GM18870 (cell line): ENCODE results near the gene AQP7.
"Not testable (repeated sequence)": the region's sequence is repeated elsewhere in the genome, so short reads cannot be mapped to it uniquely, and the experiment has no call there.

Experiments
- ATAC-seq: cut with Tn5 transposase; IDR thresholded peaks from one replicate; pipeline ENCODE4 v1.9.1; 2021; ENCODE audit warnings: moderate library complexity; ENCODE audit not compliant: unreplicated experiment

The AQP7 gene

DNA sequence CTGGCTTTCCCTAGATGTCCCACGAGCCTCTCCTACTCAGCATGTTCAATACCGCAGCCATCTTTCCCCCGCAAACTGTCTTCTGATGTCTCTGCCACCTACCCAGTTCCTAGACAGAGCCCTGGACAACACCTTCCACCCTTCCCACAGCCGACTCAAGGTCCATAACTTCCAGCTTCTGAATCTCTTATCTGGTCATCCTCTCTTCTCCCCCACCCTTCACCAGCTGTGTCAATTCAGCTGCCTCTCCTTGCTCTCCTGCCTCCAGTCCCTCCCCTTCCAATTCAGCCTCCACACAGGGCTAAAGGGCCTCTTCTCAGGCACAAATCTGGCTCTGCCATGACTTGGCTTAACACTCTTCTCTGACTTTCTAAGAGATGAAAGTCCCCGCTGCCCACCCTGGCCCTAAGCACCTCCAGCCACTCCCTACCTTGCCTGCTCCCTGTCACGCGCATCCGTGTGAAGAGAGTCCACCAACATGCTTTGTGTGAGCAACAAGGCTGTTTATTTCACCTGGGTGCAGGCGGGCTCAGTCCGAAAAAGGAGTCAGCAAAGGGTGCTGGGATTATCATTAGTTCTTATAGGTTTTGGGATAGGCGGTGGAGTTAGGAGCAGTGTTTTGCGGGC is 25.2 kb downstream of the AQP7 start:
- ATAC-seq, result no peak

DNA sequence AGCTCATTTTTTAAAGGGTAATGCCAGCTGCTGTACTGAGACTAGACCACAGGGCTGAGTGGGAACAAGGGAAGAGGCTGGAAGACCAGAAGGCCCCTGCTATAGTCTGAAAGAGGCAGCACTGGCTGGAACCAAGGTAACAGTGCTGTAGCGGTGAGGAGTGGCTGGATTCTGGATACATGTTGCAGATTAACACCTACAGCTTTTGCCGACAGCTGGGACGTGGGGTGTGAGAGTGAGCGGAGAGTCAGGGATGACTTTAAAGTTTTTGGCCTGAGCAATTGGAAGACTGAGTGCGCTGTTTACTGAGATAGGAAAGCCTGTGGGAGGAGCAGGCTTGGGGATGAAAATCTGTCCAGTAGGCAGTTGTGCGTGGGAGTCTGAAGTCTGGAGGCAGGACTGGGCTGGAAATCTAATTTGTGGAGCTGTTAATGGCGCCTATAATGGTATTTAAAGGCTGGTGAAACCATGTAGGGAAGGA is 26.5 kb downstream of the AQP7 start:
- no peak for ATAC-seq

- ATAC-seq, result no peak
Observed at GRCh38 chr9:33375238-33375840, 27.0 kb downstream of the AQP7 start.

DNA sequence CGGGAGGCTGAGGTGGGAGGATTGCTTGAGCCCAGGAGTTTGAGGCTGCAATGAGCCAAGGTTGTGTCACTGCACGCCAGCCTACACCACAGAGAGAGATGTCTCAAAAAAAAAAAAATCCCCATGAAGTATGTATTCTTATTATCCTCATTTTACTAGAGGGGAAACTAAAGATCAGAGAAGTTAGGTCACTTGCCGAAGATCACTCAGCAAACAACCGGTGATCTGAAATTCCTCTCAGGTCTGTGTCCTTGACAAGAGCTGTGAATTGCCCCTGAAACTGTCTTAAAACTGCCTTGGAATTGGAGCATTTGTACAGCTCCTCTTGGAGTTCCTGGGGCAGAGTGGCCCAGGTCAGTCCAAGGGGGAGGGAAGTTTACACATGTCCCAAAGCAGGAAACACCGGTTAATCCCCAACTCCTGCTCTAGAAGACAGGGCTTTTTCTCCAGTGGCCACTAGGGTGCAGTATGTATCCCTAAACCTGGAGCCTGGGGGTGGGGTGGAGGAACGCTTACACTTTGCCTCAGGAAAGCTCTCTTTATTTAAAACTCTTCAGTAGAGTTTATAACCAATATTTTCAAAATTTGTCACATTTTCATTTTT is 27.6 kb downstream of the AQP7 start:
- no peak for ATAC-seq

GRCh38 chr9:33374190-33374589 is 28.2 kb downstream of the AQP7 start:
- ATAC-seq, result no peak

DNA sequence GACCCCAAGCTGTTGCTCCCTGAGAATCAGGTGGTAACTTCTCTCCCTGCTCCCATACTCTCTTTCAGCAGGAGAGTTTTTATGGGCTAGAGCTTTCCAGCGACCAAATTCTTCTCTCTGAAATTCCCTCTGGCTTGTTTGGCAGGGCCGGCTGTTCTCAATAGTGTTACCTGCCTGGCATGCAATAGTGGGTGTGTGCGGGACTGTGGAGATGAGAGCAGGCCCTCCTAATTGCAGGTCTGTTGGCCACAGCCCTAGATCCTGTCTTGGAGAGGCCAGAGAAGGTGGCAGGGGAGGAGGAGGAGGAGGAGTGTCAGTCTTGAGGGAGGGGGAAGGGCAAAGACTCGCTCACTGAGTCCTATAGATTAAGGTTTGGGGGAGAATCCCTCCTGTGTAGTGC is 29.5 kb downstream of the AQP7 start:
- ATAC-seq, result no peak

DNA sequence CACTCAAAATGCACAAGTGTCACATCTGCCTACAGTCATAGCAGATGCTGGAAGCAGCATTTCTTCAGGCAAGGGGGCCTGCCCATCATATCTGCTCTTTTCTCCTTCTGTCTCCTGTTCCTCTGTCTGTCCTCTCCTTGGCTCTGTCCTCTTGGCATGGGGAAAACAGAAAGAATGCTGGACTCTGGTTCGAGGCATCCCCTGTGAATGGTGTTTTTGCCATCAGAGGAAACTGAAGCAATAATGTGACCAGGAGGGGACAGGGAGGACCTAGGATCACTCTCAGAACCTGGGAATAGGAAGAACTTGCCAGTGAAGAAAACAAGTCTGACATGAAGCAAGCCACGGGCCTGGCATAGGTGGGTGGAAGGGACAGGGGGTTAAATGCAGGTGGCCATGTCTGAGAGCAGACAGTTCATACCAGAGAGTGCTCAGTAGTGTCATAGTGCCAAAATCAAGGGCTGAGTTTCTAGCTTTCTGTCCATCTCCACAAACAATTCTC is 35.3 kb downstream of the AQP7 start:
- no peak for ATAC-seq

GRCh38 chr9:33364814-33365213 is 37.6 kb downstream of the AQP7 start:
- not testable (repeated sequence) for ATAC-seq

DNA sequence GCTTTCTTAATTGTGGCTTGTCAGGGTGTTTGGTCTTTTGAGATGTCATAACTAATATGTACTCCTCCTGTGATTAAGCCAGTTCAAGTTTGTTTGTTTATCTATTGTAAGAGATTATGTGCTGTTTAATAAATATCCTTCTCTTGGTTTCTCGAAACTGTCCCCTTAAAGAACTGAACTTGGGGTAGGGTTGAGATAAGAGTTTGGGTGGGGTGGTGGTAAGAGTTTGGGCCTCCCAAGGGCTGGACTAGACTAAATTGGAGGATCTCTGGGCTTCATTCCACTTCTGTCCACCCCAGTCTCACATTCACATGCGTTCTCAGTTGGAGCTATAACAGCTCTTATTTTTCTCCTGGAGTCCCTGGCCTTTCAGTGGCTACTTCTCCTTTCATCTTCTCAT is 38.2 kb downstream of the AQP7 start:
- ATAC-seq, result no peak

DNA sequence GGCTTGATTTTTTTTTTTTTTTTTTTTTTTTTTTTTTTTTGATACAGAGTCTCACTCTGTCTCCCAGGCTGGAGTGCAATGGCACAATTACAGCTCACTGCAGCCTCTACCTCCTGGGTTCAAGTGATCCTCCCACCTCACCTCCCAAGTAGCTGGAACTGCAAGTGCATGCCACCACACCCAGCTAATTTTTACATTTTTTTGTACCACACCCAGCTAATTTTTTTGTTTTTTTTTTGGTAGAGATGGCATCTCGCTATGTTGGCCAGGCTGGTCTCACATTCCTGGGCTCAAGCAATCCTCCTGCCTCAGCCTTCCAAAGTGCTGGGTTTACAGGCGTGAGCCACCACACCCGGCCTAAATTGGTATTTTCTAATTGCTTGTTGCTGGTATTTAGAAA is 43.7 kb downstream of the AQP7 start:
- not testable (repeated sequence) for ATAC-seq

DNA sequence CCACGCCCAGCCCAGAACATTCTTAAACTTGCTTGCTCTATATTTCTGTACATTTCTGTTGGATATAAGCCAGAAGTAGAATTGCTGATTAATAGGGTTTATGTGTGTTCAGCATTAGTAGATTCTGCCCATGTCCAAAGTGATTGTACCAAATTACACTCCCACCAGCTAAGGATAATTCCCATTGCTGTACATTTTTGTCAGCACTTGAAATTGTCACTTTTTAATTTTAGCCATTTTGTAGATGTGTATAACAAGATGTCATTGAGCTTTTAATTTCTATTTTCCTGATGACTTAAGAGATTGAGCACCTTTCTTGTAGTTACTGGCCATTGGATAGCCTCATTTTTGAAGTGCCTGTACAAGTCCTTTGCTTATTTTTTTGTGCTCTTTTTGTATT is 46.4 kb downstream of the AQP7 start:
- no peak for ATAC-seq

DNA sequence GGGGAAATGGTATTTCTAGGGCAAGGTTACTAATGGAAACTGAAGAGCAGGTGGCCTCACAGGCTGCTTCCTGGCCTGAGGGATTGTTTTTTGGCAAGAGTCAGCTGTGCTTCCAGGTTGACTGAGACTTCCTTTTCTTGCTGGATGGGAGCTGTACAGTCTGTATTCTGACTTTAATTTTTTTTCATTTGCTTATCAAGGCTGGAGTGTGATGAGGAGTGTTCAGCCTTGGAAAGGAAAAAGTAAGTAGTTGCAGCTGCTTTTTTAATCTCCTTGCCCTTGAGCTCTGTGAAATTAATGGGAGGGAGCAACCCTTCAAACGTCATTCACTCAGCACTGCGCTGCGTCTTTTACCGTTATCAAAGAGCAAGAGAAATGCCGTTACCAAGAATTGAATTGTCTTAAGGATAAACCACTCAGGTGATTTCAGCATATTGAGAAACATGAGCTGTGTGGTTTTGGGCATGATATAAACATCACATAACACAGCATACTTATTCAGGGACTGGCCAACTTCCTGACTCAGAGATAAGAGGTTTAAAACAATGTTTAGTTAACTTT is 47.6 kb downstream of the AQP7 start:
- ATAC-seq, result no peak

GRCh38 chr9:33351547-33351946 is 50.8 kb downstream of the AQP7 start:
- ATAC-seq, result no peak

GRCh38 chr9:33350310-33350709 is 52.1 kb downstream of the AQP7 start:
- ATAC-seq, result no peak

- ATAC-seq, result no peak
Observed at GRCh38 chr9:33349743-33350142, 52.6 kb downstream of the AQP7 start.

GRCh38 chr9:33348998-33349397 is 53.4 kb downstream of the AQP7 start:
- ATAC-seq, result no peak

DNA sequence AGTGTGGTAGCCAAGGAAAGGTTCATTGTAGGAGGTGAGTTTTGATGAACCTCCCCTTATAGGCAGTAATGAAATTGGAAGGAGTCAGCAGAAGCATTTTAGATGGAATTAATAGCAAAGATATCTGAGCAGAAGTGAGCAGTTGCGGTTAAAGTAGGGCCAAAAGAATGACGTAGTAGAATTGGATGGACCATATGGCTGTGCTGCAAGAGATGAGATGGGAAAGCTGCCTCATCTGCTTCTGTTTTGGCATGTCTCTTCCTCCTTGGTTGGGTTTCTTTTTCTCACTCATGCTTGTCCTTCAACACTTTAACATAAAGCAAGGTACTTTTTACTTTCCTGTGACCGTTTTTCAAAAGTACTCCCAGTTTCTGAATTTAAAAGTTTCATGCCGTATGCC is 55.8 kb downstream of the AQP7 start:
- no peak for ATAC-seq

DNA sequence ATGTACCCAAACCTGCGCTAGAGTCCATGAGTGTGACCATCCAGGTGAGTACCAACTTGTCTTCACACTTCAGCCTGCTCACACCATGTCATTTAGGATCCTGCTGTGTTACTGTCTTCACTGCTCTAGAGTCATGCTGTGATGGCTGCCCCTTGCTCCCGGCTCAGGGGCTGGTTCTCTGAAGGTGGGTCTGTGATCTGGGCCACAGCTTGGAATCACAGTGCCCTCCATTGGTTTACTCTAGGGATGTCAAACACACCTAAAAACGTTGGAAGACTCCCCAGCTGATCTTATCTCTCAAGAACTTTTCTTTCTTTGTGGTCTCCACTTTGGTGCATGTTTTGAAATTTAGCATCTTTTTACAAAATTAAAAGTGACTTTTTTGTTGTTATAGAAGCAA is 58.2 kb downstream of the AQP7 start:
- ATAC-seq, result no peak

DNA sequence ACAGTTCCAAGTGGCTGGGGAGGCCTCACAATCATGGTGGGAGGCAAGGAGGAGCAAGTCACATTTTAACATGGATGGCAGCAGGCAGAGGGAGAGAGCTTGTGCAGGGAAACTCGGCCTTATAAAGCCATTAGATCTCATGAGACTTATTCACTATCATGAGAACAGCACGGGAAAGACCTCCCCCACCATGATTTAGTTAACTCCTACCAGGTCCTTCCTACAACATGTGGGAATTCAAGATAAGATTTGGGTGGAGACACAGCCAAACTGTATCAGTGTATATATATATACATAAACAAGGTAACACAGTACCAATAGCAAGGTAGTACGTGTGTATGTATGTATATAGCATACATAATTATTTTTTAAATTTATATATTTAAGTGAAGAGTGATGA is 61.2 kb downstream of the AQP7 start:
- ATAC-seq, result no peak

DNA sequence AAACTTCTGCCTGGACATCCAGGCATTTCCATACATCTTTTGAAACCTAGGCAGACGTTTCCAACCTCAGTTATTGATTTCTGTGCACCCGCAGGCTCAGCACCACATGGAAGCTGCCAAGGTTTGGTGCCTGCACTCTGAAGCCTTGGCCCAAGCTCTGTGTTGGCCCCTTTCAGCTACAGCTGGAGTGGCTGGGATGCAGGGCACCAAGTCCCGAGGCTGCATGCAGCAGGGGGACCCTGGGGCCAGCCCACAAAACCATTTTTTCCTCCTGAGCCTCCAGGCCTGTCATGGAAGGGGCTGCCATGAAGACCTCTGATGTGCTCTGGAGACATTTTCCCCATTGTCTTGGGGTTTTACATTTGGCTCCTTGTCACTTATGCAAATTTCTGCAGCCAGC is 62.2 kb downstream of the AQP7 start:
- ATAC-seq, result no peak
